Stimulated activated CD4-positive, alpha-beta T cell treated with anti-CD3 and anti-CD28 coated beads, Interleukin-1b, Interleukin-23, amount 100 ng/mL, for 1 hour (primary cell): ENCODE measurements around the gene RCOR1.
"Not testable (repeated sequence)": the region's sequence is repeated elsewhere in the genome, so short reads cannot be mapped to it uniquely, and the experiment has no call there.

Experiments used
- DNase-seq, 2 donors: peaks; one replicate each; pipeline ENCODE4 v3.0.0-alpha.2; 2020; ENCODE audit warnings: low read depth in 2 of 2

The RCOR1 gene

GRCh38 chr14:102751088-102751487 lies 158.6 kb downstream of the RCOR1 start:
- no peak for DNase-seq

- DNase-seq, result no peak
Observed at GRCh38 chr14:102752239-102752847, 159.9 kb downstream of the RCOR1 start.

- DNase-seq, result no peak
Observed at GRCh38 chr14:102754370-102755262, 162.2 kb downstream of the RCOR1 start.

GRCh38 chr14:102757646-102758045 lies 165.2 kb downstream of the RCOR1 start:
- DNase-seq, result no peak

- DNase-seq, result no peak
Observed at GRCh38 chr14:102758087-102758486, 165.6 kb downstream of the RCOR1 start.

GRCh38 chr14:102759456-102760187 lies 167.2 kb downstream of the RCOR1 start:
- no peak for DNase-seq

- DNase-seq, result no peak
Observed at GRCh38 chr14:102760496-102761193, 168.2 kb downstream of the RCOR1 start.

GRCh38 chr14:102761206-102761605 lies 168.8 kb downstream of the RCOR1 start:
- no peak for DNase-seq

- no peak for DNase-seq
Observed at GRCh38 chr14:102764220-102764671, 171.8 kb downstream of the RCOR1 start.

- not testable (repeated sequence) for DNase-seq
Observed at GRCh38 chr14:102765770-102766169, 173.3 kb downstream of the RCOR1 start.

- DNase-seq, result no peak
Observed at GRCh38 chr14:102768223-102769048, 176.0 kb downstream of the RCOR1 start.

- no peak for DNase-seq
Observed at GRCh38 chr14:102769049-102769327, 176.5 kb downstream of the RCOR1 start.

GRCh38 chr14:102770147-102771123 lies 178.0 kb downstream of the RCOR1 start:
- no peak for DNase-seq

- no peak for DNase-seq
Observed at GRCh38 chr14:102771144-102771543, 178.7 kb downstream of the RCOR1 start.

- no peak for DNase-seq
Observed at GRCh38 chr14:102772781-102773570, 180.5 kb downstream of the RCOR1 start.

GRCh38 chr14:102774391-102775153 lies 182.1 kb downstream of the RCOR1 start:
- no peak for DNase-seq

- no peak for DNase-seq
Observed at GRCh38 chr14:102775855-102776760, 183.7 kb downstream of the RCOR1 start.
